Testis (tissue), 2 donors: ENCODE data around the gene PSMD6.

Experiments used
- POLR2A ChIP-seq: fragments of 450-650 bp; IDR thresholded peaks from one replicate; pipeline ENCODE4 v1.6.1; 2017; ENCODE audit warnings: antibody characterized with exemption, mild to moderate bottlenecking, moderate library complexity
- TF ChIP-seq, protein P1 (sequence below), 3 experiments: fragments of 450-650 bp in 2 of 3; fragments of 200-600 bp in 1 of 3; sonication (generic) in 1 of 3; IDR thresholded peaks; one replicate each; pipeline ENCODE4 v1.5.1; 2016 to 2019; ENCODE audit warnings: antibody characterized with exemption in 3 of 3, mild to moderate bottlenecking in 2 of 3, moderate library complexity in 1 of 3

- TF ChIP-seq, protein P1, sequence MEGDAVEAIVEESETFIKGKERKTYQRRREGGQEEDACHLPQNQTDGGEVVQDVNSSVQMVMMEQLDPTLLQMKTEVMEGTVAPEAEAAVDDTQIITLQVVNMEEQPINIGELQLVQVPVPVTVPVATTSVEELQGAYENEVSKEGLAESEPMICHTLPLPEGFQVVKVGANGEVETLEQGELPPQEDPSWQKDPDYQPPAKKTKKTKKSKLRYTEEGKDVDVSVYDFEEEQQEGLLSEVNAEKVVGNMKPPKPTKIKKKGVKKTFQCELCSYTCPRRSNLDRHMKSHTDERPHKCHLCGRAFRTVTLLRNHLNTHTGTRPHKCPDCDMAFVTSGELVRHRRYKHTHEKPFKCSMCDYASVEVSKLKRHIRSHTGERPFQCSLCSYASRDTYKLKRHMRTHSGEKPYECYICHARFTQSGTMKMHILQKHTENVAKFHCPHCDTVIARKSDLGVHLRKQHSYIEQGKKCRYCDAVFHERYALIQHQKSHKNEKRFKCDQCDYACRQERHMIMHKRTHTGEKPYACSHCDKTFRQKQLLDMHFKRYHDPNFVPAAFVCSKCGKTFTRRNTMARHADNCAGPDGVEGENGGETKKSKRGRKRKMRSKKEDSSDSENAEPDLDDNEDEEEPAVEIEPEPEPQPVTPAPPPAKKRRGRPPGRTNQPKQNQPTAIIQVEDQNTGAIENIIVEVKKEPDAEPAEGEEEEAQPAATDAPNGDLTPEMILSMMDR (IDR thresholded peaks at IDR 0.05), result no peak
- no peak for TF ChIP-seq POLR2A
These were observed 33.4 kb upstream of the PSMD6 start for GRCh38 chr3:64056606-64057180.
